Stimulated activated CD8-positive, alpha-beta memory T cell treated with anti-CD3 and anti-CD28 coated beads, Interleukin-4, amount 100 ng/mL, for 48 hours (primary cell): ENCODE measurements around the gene COA7.
"Not testable (repeated sequence)": the region's sequence is repeated elsewhere in the genome, so short reads cannot be mapped to it uniquely, and the experiment has no call there.

Source experiments
- DNase-seq: peaks from one replicate; pipeline ENCODE4 v3.0.0-alpha.2; 2020

Gene COA7

GRCh38 chr1:52697795-52698674 is at the start of gene COA7:
Gene COA7, minus strand, starts transcription at chr1:52698347. Its CDS starts 21 bp downstream, at chr1:52698326.
- peak; percentile 84 for DNase-seq

- no peak for DNase-seq
These were observed 49.3 kb upstream of the COA7 start for GRCh38 chr1:52747450-52747849.

- no peak for DNase-seq
These were observed 48.0 kb upstream of the COA7 start for GRCh38 chr1:52746189-52746588.

- no peak for DNase-seq
These were observed 43.1 kb upstream of the COA7 start for GRCh38 chr1:52741259-52741658.

GRCh38 chr1:52739699-52740467 is 41.7 kb upstream of the COA7 start:
- no peak for DNase-seq

- no peak for DNase-seq
These were observed 40.7 kb upstream of the COA7 start for GRCh38 chr1:52738893-52739292.

- no peak for DNase-seq
These were observed 40.0 kb upstream of the COA7 start for GRCh38 chr1:52738148-52738547.

- DNase-seq, result not testable (repeated sequence)
These were observed 37.2 kb upstream of the COA7 start for GRCh38 chr1:52735371-52735770.

GRCh38 chr1:52733368-52733767 is 35.2 kb upstream of the COA7 start:
- no peak for DNase-seq

GRCh38 chr1:52727956-52728656 is 30.0 kb upstream of the COA7 start:
- DNase-seq, result no peak

- peak; percentile 41 for DNase-seq
These were observed 29.0 kb upstream of the COA7 start for GRCh38 chr1:52727114-52727586.

- DNase-seq, result peak; percentile 93
These were observed 28.3 kb upstream of the COA7 start, which contains the start of gene ZYG11B for GRCh38 chr1:52726265-52727113. Gene ZYG11B, plus strand, starts transcription at chr1:52726453. Its CDS starts 201 bp downstream, at chr1:52726654.

GRCh38 chr1:52725903-52726264 is 27.7 kb upstream of the COA7 start:
- no peak for DNase-seq

GRCh38 chr1:52723260-52723659 is 25.1 kb upstream of the COA7 start:
- no peak for DNase-seq

- not testable (repeated sequence) for DNase-seq
These were observed 17.1 kb upstream of the COA7 start for GRCh38 chr1:52715296-52715695.

GRCh38 chr1:52713590-52713989 is 15.4 kb upstream of the COA7 start:
- no peak for DNase-seq

- DNase-seq, result no peak
These were observed 10.9 kb upstream of the COA7 start for GRCh38 chr1:52709016-52709415.

GRCh38 chr1:52707927-52708655 is 9.9 kb upstream of the COA7 start:
- no peak for DNase-seq

- no peak for DNase-seq
These were observed 9.1 kb upstream of the COA7 start for GRCh38 chr1:52706941-52707926.

GRCh38 chr1:52706136-52706670 is 8.1 kb upstream of the COA7 start:
- DNase-seq, result no peak
